HG02884 (cell line): Measurements from ENCODE around the gene OSBPL10.
A peak's percentile ranks its signal among the peaks of the same experiment; 100 is the strongest.
"Not testable (repeated sequence)": the region's sequence is repeated elsewhere in the genome, so short reads cannot be mapped to it uniquely, and the experiment has no call there.

Experiments used
- ATAC-seq: cut with Tn5 transposase; IDR thresholded peaks from one replicate; pipeline ENCODE4 v1.9.1; 2021; ENCODE audit warnings: mild to moderate bottlenecking, moderate library complexity; ENCODE audit not compliant: unreplicated experiment

OSBPL10 gene

GRCh38 chr3:31782306-31782705, 198.8 kb downstream of the OSBPL10 start:
- ATAC-seq: not testable (repeated sequence)

GRCh38 chr3:31779514-31779913, 201.5 kb downstream of the OSBPL10 start:
- ATAC-seq: no peak

GRCh38 chr3:31777887-31778286, 203.2 kb downstream of the OSBPL10 start:
- ATAC-seq: no peak

GRCh38 chr3:31777092-31777491, 204.0 kb downstream of the OSBPL10 start:
- no peak for ATAC-seq

DNA sequence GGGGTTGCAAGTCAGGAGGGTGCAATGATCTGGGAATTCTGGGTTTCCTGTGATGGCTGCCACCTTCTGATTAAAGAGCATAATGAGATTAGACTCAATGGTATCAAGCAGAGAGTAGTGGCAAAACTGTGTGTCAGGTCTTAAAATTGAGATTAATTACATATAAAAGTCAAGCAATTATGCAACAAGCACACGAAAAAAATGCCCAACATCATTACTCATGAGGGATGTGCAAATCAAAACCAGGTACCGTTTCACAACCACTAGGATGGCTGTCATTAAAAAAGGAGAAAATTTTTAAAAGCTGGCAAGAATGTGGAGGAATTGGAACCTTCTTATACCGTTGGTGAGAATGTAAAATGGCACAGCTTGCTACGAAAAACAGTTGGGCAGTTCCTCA, 205.0 kb downstream of the OSBPL10 start:
- no peak for ATAC-seq

DNA sequence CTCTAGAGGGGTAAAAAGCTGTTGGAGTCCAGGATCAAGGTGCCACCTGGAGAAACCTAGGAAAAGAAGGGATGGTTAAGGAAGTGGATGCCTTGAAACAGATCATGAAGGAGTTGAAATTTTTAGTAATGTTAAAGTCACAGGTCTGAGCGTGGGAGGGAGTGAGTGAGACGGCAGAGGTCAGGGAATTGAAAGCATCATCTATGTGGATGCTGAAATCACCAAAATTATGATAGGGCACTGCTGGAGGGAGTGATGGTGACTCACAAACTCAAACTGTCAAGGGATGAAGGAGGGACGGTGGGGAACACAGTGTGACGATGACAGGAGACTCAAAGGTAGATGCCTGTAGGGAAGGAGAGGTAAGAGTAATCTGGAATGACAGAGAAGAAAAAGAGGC, 205.7 kb downstream of the OSBPL10 start:
- ATAC-seq: no peak

DNA sequence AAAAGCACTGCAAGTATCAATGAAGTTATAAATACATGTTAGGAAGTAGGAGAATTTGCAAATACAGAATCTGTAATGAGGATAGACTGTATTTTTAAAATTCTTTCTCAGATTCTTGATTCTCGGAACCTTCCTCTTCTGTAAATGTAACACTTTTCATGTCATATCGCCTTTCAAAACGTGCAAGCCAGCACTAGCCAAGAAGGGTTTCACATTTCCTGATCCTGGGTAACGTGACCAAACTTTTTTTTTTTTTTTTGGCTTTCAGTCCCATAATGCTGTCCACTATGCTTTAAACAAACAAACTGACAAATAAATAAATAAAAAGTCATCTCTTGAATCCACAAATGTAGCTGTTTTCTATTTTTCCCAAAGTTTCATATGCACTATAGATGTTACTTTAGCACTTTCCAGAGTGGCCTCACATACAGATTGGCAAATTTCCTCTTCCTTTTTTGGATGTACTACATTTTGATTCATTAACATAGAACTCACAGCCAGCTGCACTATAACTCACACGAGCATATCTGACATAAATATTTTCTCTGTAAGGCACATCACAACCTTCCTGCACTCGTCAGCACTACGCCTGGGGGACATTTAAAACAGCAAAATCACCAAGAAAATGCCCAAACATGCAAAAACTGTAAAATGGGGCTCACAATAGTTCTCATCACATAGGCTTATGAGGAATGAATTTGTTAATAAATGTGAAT, 208.1 kb downstream of the OSBPL10 start:
- ATAC-seq: no peak

DNA sequence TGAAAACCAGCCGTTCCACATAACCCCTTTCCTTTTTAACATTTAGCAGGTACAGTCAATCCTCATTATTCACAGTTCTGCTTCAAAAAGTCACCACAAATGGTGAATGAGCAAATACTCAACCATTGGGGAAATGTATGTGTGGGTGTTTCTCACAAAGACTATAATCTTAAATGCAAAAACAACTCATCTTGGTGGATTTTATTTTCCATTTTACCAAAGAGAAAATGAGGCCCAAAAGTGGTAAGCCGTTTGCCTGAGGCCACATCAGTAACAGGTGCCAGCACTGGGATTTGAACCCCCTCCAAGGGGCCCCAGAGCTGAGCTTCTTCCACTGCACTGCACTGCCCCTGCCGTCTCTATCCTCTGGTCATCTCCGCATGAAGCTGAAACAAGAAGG, 208.8 kb downstream of the OSBPL10 start:
- ATAC-seq: no peak

GRCh38 chr3:31770822-31771326, 210.2 kb downstream of the OSBPL10 start:
- ATAC-seq: no peak

DNA sequence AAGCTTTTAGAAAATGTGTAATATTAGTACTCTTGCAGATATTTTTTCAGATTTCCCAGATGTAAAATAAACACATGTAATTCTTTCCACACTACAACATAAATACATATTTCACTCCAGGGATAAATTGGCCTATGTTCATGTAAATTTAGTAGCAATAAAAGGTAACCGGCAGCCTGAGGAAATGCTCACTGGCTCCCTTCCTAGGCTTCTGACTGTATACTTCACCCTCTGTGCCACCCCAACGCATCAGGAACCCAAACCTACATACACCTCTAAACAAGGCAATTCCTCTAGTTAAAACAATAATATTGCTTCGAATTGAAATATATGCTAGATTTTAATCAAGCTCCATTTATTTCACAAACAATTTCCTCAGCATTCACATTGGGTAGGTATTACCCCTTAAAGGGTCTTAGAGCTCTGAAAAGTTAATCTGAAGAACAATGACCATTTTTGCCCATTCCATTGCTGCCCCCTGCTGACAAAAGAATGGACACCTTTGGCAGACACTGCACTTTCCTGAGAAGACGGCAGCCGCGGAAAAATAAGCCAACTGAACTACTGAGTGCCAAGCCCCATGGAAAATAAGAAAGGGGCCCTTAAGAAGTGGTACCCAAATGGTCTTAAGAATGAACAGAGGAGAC, 212.5 kb downstream of the OSBPL10 start:
- no peak for ATAC-seq

DNA sequence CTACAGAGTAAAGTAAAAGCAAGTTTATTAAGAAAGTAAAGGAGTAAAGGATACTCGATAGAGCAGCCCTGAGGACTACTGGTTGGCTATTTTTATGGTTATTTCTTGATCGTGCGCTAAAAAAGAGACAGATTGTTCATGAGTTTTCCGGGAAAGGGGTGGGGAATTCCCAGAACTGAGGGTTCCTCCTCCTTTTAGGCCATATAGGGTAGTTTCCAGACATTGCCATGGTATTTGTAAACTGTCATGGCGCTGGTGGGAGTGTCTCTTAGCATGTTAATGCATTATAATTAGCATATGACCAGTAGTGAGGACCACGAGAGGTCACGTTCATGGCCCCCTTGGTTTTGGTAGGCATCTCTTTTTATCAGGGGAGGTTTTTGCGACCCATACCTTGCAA, 213.1 kb downstream of the OSBPL10 start:
- ATAC-seq: no peak

DNA sequence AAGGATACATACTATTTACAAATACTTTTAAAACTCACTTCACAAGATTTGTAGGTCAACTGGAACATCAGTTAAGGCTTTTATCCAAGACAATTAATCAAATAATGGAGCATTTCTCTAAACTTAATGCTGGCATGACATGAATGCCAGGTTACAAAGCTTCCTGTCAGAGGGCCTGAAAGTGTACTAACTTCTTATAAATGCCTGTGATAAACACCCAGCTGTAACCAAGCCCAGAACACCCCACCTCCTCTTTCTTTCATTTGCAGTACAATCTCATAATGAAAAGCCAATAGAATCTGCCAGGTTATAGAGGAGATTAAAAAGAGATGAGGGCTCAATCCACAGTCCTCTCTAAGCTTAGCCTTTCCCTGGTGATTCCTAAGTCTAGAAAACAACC, 214.4 kb downstream of the OSBPL10 start:
- ATAC-seq: no peak

DNA sequence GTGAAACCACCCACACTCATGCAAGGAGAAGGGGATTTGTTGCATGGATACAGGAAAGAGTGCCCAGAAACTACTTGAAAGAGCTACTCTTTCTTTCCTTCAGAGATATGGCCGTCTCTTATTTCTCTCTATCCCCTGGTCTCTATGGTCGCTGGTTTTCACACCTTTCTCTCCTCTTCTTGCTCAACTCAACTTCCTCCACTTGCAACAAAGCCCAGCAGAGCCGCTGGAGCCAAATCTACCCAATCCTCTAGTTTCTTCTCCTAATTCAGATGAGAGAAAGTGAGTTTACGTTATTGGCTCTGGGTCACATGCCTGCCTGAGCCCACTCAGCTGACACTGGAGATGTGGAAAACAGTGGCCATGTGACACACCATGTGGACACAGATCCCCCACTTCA, 215.2 kb downstream of the OSBPL10 start:
- no peak for ATAC-seq

- ATAC-seq: no peak
Measured at GRCh38 chr3:31763731-31764130, 217.3 kb downstream of the OSBPL10 start.

GRCh38 chr3:31762888-31763351, 218.1 kb downstream of the OSBPL10 start:
- ATAC-seq: no peak

GRCh38 chr3:31762097-31762764, 218.8 kb downstream of the OSBPL10 start:
- no peak for ATAC-seq

DNA sequence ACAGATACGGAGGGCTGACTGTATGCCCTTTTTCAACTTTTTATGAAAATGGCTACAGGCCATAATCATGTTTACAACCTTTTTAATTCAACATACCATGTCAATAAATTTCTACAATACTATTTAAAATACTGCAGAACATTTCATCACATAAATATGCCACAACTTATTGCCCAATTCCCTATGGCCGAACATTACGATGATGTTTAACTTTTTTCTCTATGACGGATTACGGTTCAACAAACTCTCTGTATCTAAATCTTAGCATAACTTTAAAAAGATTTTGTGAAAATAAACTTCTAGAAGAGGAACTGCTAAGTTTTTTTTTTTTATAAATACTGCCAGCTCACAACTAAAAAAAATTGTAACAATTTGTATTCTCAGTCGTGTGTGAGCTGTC, 220.4 kb downstream of the OSBPL10 start:
- ATAC-seq: no peak

DNA sequence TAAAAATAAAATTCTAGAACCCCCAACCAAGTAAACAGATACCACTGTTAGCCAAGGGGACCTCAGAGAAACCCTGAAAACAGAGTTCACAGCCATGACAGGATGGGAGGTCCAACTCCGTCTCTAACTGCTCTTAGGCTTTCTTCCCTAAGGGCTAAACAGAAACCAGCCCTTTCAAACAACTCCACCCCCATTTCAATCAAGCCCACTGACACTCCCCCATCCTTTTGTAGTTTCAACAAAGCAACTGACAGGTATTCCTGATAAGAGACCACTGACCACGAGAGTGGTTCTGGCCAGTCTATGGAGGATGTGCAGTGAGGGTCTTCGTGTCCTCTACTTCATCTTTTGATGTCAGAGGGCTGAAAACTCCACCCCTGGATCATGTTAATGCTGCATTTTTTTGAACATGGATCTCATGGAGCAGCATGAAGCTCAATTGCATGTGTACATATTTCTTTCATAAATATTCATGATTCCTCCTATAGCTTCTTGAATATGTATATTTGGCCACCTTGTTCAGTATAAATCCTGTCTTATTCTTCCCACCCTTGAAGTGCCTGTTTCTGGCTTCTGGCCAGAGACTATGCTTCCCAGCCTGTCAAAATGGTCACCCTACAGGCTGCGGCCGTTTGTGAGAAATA, 222.6 kb downstream of the OSBPL10 start:
- no peak for ATAC-seq

DNA sequence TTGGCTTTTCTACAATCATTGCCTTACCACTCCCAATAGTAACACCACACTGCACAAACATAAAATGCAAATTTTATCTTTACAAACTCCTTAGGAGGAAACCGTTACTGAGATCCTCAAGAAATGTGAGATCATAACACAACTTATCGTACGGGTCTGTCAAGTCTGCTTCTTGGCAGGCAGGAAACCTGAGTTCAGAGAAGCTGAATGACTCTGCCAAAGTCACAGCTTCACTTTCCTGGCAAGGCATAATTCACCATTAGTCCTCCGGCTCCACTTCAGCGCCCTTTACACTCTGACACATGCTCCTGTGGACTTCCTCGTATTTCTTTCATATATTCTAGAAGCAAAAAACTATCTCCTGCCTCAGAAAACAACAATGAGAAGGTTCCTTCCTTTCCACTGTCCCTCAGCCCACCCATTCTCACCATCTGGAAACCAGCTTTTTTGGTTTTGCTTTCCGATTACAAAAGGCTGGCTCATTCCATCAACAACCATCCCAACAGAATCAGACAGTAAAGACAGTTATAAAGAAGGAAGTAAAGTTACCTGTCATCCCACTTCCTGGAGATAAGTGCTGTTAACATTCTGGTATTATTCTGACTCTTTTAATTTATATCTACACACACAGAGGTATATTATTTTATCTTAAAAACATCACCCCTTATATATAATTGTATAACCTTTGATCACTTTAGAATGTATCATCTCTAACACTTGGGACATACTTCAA, 225.0 kb downstream of the OSBPL10 start:
- ATAC-seq: no peak

DNA sequence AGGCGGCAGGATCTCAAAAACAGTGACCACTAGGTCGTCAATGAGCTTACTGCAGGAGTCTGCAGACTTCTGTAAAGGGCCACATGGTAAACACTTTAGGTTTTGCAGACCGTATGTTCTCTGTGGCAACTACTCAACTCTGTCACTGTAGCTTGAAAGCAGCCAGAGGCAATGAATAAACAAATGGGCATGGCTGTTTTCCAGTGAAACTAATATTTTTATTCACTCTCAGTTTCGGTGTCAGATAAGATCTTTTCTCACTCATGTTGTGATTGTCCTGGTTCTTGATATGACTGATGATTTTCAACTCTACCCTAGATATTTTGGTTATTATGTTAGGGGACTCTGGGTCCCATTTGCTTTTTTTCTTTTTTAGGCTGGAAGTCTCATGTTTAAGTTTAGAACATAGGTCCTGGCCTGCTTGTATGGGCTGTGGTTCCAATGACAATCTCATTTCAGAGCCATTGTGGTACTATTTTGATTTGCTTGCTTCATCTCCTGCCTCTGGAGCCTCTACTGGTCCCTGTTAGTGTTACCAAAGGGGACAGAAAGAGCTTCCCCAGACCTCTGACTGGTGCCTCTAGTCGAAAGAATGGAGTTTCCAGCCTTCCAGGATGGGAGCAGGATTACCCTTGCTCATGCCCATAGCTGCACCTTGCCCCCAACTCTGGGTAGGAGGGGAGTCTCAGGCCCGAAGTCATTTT, 226.3 kb downstream of the OSBPL10 start:
- ATAC-seq: peak; percentile 92
